ENCODE measurements around the gene DNAJB9. TPM values are rescaled to one million over a fixed set of nuclear protein-coding genes. Genes with fewer than 3 reads are reported as not detected.
"Not testable (repeated sequence)": the region's sequence is repeated elsewhere in the genome, so short reads cannot be mapped to it uniquely, and the experiment has no call there.

The DNAJB9 gene
- total RNA-seq (2014; rRNA removed; shearing (Covaris generic)): 17.4 and 20.9 TPM in 2 replicates

DNA sequence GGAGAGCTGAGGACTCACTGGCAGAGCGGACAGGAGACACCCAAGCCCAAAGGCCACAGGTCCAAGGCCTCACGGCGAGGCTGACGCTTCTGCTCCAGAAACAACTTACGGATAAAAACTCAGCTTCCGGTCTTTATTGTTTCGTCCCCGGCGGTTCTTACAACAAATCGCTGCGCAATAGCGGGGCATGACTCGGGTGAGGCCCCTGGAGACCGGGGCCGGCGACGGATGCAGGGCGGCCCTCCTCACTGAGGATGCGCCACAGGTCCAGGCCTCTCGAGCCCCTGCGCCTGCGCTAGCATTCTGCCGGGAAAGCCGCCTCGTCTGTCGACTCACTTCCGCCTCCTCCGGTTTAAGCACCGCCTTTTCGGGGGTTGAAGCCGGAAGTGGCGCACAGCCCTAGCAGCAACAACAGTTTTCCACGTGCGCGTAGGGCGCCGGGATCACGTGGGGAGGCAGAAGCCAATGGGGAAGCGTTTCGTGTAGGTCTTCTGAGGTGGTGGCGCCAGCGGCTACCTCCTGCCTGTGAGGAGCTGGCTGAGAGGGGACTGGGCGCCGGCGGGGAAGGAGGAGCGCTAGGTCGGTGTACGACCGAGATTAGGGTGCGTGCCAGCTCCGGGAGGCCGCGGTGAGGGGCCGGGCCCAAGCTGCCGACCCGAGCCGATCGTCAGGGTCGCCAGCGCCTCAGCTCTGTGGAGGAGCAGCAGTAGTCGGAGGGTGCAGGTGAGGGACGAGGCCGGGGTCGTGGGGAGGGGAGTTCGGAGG, at the start of gene DNAJB9, which contains the start of gene THAP5:
TSS of gene DNAJB9 (plus strand) at position 494 of the 765 bp plus-strand sequence. CDS start 1,853 bp downstream, outside the sequence.
TSS of gene THAP5 (minus strand) at position 326 of the 765 bp plus-strand sequence. CDS start at position 189, 137 bp downstream.
- peak; percentile 100 for DNase-seq (ENCODE audit: low spot score)

DNA sequence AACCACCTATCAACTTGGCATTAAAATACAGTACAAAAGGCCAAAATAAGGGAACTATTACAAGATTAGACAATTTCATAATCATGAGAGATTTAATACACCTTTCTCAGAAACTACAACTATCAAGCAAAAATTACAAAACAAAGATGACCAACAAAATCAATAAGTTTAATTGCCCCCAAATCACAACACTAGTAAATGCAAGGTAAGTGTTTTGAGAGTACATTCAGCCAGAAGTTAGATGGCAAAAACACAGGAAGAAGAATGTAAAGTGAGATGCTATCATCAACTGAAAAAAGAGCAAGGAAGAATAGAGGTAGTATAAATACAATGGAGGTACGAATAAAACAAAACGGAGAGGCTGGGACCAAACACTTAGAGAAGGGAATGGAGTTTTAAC, 46.9 kb upstream of the DNAJB9 start:
- no peak for DNase-seq (ENCODE audit: low spot score)

DNA sequence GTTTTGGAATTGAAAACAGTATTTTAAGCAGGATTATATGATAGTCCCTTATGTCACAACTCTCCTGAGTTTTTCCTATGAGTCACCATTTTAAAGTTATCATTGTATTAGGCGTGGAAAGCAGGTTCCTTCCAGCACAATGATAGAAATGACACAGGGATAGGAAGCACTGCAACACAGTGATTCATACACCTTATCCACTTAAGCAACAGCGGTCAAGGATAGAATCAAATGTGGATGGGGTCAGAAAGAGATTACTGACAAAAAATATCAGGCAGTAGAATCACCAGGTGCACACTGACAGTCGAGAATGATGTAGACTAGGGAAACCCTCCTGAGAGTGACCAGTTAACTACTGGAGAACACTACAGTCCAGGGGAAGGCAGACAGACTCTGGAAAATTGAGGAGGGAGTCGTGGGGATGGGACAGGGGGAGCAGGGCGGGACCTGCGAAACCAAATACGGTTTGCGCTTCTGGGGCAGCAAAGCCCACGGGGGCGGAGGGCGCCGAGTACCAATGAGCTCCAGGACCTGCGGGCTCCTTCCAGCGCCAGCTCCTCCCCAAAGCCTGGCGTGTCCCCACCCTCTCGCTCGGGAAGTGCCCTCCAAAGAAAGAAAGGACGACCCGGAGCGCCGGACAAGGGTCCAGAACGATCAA, 44.2 kb upstream of the DNAJB9 start:
- DNase-seq (ENCODE audit: low spot score): peak; percentile 26

DNA sequence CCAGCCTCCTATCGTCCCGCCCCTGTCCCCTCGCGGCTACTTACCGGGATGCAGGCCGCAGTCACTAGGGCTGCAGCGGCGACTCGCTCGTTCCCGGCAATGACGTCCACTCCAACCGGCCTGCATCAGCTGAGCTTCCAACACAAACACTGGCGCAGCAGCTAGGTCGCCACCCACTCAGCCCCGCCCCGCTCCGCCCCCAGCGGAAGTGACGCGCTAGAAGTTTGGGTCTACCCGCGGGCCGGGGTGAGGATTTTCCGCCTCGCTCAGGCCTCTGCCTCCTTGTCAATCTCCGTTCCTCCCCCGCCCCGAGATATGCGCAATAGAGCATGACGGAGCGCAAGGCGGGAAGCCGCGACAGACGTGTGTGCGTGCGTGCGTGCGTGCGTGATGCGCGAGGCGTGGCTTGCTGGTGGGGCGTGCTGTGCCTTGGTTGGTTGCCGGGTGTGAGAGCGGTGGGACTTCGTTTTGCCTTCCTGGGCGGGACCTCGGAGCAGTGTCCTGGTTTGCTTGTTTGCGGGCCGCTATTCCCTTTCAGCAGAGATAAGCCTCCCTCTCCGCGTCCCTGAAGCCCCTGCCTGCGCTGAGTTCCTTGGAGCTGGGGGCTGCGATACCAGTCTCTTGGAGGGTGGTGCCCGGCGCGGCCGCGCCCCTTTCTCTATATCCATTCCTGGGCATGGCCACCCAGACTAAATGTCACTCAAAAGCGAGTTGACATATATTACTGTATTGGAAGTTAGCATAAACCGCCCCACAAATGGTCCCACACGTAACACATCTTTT, 43.5 kb upstream of the DNAJB9 start, which contains the start of gene PNPLA8:
TSS of gene PNPLA8 (minus strand) at position 151 of the 783 bp plus-strand sequence. CDS start 10,644 bp downstream, outside the sequence.
- peak; percentile 100 for DNase-seq (ENCODE audit: low spot score)

DNA sequence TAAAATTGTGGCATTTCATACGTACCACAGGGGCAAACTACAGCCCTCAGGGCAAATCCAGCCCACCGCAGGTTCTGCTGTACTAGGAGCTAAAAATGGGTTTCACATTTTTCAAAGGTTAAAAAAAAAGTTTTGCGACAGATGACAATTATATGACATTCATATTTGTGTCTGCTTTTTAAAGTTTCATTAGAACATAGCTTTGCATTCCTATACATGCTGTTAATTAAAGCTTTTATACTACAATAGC, 43.0 kb upstream of the DNAJB9 start:
- no peak for DNase-seq (ENCODE audit: low spot score)

DNA sequence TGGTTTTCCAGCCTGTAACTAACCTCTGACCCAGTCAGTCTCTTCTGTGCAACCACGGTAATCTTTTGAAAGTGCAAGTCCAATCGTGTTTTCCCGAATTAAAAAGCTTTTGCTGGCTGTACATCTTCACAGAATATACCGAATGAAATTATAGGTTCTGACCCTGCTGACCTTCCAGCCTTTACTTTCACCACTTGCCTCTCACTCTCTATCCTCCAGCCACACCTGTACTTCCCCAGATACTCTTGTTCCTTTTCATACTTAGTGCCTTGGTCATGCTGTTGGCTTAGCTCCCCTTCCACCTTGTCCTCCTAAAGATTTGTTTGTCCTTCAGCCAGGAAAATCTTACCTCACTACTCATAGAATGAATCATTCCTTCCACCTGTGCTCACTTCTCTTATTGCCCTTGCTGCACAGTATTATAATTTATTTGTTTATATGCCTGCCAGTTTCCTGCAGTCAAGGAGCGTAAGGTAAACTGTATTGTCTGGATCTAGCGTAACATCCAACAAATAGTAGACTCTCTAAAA, 41.4 kb upstream of the DNAJB9 start:
- DNase-seq (ENCODE audit: low spot score): no peak

DNA sequence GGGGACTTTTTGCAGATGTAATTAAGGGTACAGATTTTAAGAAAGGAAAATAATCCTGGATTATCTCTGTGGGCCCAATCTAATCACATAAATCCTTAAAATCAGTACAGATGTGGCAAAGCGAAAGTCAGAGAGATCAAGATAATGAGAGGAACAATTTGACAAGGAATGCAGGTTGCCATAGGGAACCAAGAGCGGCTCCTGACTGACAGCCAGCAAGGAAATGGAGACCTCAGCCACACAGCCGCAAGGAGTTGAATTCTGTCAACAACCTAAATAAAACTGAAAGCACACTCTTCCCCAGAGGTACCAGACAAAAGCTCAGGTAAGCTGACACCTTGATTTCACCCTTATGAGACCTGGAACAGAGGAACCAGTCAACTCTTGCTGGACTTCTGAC, 40.3 kb upstream of the DNAJB9 start:
- no peak for DNase-seq (ENCODE audit: low spot score)

DNA sequence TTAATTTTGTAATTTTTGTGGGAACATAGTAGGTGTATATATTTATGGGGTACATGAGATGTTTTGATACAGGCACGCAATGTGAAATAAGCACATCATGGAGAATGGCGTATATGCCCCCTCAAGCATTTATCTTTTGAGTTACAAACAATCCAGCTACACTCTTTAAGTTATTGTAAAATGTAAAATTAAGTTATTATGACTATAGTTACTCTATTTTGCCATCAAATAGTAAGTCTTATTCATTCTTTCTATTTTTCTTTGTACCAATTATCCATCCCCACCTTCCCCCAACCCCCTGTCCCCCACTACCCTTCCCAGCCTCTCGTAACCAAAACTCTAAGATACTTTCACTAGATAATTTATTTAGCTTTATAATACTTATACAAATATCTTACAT, 36.0 kb upstream of the DNAJB9 start:
- DNase-seq (ENCODE audit: low spot score): no peak

DNA sequence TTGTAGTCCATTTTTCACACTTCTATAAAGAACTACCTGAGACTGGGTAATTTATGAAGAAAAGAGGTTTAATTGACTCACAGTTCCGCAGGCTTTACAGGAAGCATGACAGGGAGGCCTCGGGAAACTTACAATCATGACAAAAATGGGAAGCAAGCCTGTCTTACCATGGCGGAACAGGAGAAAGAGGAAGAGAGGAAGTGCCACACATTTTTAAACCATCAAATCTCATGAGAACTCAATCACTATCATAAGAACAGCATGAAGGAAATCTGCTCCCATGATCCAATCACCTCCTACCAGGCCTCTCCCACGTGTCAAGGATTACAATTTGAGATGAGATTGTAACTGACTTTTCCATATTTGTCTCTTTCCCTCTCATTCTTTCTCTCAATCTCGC, 34.4 kb upstream of the DNAJB9 start:
- no peak for DNase-seq (ENCODE audit: low spot score)

DNA sequence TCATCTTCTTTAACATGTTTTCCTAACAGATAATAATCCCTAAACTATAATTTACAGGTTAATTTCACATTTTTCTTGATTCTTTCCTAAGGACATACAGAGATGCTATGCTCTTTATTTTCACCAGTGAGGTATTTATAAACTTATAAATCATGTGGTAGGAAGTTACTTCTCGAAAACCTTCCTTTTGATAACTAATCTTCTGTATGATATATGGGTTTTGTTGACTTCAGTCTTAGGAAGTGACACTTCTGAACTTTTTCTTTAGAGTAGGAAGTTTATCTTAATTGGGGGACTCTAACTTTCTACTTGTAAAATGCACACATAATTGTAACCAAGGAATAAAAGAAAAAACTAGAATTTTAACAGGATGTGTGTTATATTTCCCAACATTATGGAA, 33.9 kb upstream of the DNAJB9 start:
- no peak for DNase-seq (ENCODE audit: low spot score)

DNA sequence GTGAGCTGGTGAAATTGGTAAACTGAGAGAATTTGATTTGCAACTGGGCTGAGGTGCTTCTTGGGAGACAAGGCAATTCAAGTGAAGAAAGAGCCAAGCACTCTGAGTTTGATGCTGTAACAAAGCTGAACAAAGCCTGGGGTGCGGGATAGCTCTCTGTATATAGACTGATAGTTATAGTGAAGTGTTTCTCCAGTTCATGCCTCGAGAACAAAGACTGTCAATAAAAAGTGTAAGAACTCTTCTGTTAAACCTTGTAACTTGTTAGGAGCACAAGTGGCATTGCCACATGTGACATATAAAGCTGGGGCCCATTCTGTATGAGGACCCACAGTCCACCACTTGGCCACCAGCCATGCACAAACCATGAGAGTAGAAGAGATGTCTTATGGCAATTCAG, 32.4 kb upstream of the DNAJB9 start:
- no peak for DNase-seq (ENCODE audit: low spot score)

DNA sequence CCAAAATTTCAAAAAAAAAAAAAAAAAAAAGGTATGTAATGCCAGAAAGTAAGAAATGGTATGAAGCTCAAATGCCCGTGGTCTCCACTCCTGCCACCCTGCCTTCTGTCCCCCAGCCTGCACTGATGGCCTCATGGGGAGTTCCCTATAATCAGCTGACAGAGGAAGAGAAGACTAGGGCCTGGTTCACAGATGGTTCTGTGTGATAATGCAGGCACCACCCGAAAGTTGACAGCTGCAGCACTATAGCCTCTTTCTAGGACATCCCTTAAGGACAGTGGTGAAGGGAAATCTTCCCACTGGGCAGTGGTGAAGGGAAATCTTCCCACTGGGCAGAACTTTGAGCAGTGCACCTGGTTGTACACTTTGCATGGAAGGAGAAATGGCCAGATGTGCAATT, 31.4 kb upstream of the DNAJB9 start:
- DNase-seq (ENCODE audit: low spot score): not testable (repeated sequence)

DNA sequence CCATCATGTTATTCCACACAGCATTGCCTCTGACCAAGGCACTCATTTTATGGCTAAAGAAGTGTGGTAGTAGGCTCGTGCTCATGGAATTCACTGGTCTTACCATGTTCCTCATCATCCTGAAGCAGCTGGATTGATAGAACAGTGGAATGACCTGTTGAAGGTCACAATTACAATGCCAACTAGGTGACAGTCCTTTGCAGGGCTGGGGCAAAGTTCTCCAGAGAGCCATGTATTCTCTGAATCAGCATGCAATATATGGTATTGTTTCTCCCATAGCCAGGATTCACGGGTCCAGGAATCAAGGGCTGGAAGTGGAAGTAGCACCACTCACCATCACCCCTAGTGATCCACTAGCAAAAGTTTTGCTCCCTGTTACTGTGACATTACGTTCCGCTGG, 31.0 kb upstream of the DNAJB9 start:
- not testable (repeated sequence) for DNase-seq (ENCODE audit: low spot score)

DNA sequence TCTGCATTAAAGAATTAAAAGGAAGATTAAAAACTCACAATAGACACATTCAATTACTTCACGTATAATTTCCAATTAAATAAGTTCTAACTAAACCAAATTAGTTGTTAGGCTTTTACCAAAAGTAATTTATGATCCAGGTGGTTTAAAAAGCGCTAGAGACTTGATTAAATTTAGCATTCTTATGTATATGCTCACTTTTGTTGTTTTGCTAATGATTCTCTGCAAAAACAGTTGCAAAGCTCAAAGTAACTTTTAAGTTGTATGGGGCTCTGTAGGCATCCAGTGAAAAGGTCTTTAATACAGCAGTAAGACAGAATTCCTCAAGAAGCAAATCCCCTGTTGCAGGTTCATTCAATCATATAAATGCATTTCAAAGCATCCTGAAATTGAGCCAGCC, 28.2 kb upstream of the DNAJB9 start:
- no peak for DNase-seq (ENCODE audit: low spot score)

DNA sequence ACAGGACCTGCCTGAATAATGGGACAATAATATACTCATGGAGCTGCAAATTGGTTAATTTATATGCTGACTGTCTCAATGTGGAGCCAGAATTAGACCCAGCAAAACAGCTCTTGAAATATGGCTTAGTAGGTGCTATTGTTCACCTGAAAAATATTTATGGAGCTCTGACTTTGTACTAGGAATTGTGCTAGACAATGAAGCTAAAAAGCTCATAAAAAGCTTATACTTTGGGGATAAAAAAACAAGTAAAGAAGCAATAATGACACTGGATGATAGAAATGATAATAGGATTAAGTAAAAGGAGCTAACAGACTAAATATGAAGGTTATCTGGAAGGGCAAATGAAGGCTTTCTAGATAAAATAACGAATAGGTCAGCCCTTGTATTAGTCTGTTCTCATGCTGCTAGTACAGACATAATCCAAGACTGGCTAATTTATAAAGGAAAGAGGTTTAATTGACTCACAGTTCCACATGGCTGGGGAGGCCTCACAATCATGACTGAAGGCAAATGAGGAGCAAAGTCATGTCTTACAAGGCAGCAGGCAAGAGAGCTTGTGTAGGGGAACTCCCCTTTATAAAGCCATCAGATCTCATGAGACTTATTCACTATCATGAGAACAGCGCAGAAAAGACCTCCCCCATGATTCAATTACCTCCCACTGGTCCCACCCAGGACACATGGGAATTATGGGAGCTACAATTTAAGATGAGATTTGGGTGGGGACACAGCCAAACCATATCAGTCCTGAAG, 21.4 kb upstream of the DNAJB9 start:
- not testable (repeated sequence) for DNase-seq (ENCODE audit: low spot score)

DNA sequence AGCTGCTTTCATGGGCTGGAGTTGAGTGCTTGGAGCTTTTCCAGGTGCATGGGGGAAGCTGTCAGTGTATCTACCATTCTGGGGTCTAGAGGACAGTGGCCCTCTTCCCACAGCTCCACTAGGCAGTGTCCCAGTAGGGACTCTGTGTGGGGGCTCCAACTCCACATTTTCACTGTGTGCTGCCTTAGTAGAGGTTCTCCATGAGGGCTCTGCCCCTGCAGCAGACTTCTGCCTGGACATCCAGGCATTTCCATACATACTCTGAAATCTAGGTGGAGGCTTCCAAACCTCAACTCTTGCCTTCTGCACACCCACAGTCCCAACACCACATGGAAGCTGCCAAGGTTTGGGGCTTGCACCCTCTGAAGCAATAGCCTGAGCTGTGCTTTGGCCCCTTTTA, 13.0 kb upstream of the DNAJB9 start:
- not testable (repeated sequence) for DNase-seq (ENCODE audit: low spot score)

DNA sequence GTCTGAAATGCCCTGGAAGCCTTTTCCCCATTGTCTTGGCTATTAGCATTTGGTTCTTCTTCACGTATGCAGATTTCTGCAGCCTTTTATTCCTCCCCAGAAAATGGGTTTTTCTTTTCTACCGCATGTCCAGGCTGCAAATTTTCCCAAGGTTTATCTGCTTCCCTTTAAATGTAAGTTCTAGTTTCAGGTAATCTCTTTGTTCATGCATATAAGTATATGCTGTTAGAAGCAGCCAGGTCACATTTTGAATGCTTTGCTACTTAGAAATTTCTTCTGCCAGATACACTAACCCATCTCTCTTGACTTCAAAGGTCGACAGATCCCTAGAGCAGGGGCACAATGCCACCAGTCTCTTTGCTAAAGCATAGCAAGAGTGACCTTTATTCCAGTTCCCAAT, 12.5 kb upstream of the DNAJB9 start:
- DNase-seq (ENCODE audit: low spot score): no peak

DNA sequence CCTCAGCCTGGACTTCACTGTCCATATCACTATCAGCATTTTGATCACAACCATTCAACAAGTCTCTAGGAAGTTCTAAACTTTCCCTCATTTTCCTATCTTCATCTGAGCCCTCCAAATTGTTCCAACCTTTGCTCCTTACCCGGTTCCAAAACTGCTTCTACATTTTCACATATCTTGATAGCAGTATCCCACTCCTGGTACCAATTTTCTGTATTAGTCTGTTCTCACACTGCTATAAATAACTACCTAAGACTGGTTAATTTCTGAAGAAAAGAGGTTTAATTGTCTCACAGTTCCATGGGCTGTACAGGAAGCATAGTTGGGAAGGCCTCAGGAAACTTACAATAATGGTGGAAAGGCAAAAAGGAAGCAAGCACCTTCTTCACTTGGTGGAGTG, 12.1 kb upstream of the DNAJB9 start:
- no peak for DNase-seq (ENCODE audit: low spot score)

DNA sequence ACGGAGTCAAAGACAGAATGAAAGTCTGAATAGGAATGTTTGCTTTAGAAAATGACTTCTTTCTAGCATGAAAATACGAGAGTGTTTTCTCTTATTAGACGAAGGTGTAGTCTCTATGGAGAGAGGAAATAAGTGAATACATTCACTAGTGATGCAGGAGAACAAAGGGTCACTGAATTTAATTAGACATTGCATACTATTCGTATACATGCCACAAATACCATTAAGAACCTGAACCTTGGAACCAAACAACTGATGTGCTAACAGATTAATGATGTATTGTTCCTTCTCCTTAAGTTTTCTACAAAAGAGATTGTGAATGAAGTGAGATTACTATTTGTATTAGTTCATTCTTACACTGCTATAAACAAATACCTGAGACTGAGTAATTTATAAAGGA, 10.4 kb upstream of the DNAJB9 start:
- DNase-seq (ENCODE audit: low spot score): no peak

DNA sequence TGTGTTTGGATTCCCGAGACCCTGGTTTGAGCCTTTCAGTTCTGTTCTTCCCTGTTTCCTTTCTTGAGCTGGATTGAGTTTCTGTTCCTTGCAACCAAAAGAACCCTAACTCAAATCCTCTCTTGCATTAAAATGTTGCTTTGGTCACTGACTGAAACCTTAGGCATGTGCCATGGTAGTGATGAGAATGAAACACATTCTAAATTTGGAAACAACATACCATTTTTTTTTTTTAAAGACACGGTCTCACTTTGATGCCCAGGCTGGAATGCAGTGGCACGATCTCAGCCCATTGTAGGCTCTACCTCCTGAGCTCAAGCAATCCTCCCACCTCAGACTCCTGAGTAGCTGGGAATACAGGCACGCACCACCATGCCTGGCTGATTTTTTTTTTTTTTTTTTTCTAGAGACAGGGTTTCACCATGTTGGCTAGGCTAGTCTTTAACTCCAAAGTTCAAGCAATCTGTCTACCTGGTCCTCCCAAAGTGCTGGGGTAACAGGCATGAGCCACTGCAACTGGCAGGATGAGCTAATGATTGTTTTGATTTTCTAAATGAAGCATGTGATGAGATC, 8.5 kb upstream of the DNAJB9 start:
- no peak for DNase-seq (ENCODE audit: low spot score)

DNA sequence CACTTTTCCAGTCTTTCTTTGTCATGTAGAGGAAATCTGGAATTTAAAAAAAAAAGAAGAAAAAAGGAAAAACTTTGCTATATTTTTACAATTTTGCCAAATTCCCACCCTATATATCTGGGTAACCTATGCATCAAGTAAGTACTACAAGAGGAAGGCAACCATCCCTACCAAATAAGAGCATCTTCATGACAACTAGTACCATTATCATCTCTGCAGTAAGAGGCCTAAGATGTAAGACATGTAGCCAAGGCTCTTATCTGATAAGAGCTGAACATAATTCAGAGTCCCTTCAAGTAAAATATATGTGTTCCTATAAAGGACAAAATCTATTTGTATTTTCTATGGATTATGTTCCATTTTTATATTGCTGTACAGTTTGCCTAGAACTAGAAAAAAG, 3.7 kb upstream of the DNAJB9 start:
- no peak for DNase-seq (ENCODE audit: low spot score)
